Measurements from ENCODE around the gene EFCAB10. TPM values are rescaled to one million over a fixed set of nuclear protein-coding genes. Genes with fewer than 3 reads are reported as not detected.
"Not testable (repeated sequence)": the region's sequence is repeated elsewhere in the genome, so short reads cannot be mapped to it uniquely, and the experiment has no call there.

Gene EFCAB10
- total RNA-seq, 1 donor from 2014 or later: not detected

DNA sequence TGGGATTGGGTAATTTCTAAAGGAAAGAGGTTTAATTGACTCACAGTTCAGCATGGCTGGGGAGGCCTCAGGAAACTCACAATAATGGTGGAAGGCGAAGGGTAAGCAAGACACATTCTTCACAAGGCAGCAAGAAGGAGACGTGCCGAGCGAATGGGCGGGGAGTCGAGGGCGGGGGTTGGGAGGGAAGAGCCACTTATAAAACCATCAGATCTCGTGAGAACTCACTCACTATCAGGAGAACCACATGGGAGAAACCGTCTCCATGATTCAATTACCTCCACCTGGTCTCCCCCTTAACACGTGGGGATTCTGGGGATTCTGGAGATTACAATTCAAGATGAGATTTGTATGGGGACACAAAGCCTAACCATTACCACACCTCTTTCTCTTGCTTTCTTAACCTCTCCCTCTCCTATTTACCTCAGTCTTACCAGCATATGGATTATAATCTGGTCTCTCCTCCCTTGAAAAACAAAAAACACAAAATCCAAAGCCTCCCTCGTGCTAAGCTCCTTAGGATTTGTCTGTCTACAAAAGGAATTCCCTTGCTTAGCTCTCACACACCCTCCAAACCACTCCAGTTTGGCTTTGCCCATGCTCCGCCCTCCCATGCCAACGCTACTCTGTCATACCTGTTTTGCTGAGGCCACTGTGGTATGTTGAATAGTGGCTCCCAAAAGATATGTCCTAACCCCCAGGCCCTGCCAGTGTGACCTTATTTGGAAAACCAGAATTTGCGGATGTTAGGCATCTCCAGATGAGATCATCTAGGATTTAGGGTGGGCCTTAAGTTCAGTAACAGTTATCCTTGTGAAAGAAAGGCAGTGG lies 19.6 kb upstream of the EFCAB10 start:
- DNase-seq: no peak
- intact Hi-C loops (cut with micrococcal nuclease): no loop called here
- ATAC-seq: no peak

DNA sequence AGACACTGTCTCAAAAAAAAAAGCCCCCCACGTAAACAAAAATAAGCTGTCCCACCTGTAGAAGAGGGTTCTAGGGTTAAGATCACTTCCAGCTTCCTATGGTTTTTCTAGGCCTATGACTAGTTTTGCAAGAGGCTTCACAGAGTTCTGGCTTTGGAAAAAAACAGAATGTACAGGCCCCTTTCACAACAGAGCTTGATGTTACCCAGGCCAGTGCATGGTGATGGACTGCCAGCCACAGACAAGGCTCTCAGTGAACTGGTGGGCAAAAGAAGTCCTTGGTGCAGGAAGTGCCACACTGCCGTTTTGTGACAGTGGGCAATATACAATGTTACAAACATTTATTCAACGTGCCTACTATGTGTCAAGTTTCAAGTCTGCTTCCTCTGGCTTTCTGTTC lies 18.3 kb upstream of the EFCAB10 start:
- no peak for DNase-seq
- intact Hi-C loops (cut with micrococcal nuclease): no loop called here
- no peak for ATAC-seq

DNA sequence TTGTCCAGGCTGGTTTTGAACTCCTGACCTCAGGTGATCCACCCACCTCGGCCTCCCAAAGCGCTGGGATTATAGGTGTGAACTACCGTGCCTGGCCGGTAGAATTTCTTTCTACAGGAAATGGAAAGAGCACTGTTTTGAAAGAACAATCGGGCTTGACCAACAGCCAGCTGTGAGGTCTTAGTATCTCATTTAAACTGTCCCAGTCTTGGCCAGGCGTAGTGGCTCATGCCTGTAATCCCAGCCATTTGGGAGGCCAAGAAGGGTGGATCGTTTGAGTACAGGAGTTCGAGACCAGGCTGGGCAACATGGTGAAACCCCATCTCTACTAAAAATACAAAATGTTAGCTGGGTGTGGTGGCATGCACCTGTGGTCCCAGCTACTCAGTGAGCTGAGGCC lies 17.8 kb upstream of the EFCAB10 start:
- ATAC-seq; intact Hi-C loops (cut with micrococcal nuclease); DNase-seq: not testable (repeated sequence)

DNA sequence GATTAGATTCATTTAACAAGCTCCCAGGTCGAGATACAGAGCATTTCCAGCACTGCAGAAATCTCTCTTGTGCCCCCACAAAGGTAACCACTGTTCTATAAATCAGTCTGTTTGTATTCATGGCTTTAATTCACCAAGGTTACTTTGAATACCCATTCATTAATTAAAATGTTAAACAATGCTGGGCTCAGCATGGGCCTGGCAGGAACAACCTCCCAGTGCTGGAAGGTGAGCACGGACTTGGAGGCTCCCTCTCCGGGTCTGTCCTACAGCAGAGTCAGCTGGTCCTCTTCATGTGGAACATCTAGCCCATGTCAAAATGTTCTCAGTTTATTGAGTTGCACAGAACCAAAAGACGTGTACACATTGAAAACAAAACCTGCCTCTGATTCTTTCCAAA lies 15.6 kb upstream of the EFCAB10 start:
- no peak for DNase-seq
- intact Hi-C loops (cut with micrococcal nuclease): no loop called here
- ATAC-seq: no peak

DNA sequence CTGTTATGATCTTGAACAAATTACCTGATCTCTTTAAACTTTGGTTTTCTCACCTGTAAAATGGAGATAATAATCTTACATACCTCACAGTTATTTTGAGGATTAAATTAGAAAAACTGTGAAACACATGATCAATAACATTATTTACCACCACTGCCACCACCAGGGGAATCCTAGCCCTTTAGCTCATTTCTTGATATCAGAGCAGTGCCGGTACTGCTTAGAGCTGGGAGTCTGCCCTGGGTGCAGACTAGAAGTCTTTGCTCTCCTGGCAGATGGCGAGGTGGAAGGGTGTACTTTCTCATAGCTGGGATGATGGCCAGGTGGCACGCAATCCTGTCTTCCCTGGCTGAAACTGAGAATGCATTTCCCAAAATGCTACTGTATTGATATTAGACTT lies 12.7 kb upstream of the EFCAB10 start:
- ATAC-seq: peak; percentile 71
- intact Hi-C loops (cut with micrococcal nuclease): no loop called here

DNA sequence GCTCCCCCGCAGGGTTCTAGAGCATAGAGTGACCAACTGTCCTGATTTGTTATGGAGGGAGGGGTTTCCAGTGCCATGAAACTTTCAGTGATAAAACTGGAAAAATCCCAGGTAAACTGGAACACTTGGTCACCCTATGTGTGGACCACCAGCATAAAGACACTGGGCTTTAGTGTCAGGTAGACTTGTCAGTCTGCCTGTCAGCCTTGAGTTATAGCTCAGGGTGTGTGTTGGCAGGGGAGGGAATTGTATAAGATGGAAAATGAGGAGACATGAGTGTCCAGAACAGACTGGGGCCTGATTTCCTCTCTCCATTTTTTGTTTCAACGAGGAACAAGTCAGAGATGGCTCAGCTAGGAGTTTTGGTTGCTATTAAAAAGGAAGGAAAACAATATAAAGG lies 10.2 kb upstream of the EFCAB10 start:
- DNase-seq (no peak), ATAC-seq (no peak)
- intact Hi-C loops (cut with micrococcal nuclease): no loop called here

More for the DNA sequence above, 12.7 kb upstream of the EFCAB10 start:
- DNase-seq: no peak

DNA sequence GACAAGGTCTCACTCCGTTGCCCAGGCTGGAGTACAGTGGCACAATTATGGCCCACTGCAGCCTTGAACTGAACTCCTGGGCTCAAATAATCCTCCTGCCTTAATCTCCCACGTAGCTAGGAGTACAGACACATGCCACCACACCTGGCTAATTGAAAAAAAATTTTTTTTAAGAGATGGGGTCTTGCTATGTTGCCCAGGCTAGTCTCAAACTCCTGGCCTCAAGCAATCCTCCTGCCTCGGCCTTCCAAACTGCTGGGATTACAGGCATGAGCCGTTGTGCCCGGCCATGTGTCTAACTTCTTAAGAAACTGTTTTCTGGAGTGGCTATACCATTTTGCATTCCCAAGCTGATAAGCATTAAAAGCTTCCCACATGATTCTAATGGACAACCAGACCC lies 9.5 kb upstream of the EFCAB10 start:
- DNase-seq (no peak), ATAC-seq (no peak)
- intact Hi-C loops (cut with micrococcal nuclease): no loop called here

DNA sequence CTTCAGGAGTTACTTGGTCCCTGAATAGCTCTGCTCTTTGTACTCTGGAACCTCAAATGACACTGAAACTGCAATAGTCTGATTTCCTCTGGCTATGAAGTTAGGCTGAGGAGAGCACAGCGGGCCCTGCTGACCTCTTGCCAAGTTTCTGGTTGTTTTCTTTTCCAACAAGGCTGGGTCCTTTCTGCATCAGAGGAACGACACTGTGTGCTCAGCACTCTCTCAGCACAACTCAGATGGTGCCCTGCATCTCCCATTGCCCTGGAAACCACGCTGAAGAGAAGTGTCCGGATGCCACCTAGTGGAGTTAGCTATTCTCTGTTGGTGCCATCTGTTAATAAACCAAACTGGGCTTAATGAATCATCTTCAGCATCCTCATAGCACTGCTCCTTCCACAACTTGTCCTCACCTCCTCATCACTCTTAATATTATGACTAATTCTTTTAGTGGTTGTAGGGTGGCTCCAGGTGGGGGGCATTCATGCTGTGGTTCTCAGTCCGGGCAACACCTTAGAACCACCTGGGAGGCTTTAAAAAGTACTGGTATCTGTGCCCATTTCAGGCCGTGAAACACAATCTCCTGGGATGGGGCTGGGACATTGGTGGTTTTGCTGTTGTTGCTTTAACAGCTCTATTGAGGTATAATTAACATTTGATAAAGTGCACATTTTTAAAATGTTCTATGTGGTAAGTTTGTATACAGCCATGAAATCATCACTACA lies 8.2 kb upstream of the EFCAB10 start:
- DNase-seq: no peak
- intact Hi-C loops (cut with micrococcal nuclease): no loop called here
- ATAC-seq: peak; percentile 79

DNA sequence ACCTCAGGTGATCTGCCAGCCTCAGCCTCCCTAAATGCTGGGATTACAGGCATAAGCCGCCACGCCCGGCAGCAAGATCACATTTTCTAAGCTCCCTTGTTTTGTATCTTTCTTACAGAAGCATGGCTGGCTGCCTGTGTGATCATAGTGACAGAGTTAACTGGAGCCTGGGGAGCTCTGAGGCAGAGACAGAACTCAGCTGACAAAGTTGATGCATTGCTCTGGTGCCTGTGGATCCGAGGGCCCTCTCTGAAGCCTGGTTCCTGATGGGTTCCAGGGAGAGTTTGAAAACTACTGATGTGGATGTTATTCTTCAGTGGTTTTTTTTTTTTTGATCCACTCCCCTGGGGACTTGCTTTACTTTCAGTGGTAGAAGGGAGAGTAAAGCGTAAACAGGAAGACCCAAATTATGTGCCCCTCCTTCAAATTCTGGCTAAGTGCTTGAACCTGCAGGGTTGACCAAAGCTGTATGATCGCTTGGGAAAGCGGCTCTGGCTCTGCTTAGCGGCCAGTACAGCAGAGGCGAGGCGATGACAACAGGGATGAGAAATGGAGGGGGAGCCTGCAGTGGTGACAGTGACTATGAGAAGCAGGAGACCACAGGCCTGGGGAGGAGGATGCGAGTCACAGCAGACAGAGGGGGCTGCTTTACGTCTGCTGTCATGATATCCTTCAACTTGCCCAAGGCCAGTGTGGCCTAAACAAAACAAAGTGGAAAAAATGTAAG lies 6.8 kb upstream of the EFCAB10 start:
- intact Hi-C loops (cut with micrococcal nuclease): no loop called here
- peak; percentile 21 for ATAC-seq
- DNase-seq: no peak

DNA sequence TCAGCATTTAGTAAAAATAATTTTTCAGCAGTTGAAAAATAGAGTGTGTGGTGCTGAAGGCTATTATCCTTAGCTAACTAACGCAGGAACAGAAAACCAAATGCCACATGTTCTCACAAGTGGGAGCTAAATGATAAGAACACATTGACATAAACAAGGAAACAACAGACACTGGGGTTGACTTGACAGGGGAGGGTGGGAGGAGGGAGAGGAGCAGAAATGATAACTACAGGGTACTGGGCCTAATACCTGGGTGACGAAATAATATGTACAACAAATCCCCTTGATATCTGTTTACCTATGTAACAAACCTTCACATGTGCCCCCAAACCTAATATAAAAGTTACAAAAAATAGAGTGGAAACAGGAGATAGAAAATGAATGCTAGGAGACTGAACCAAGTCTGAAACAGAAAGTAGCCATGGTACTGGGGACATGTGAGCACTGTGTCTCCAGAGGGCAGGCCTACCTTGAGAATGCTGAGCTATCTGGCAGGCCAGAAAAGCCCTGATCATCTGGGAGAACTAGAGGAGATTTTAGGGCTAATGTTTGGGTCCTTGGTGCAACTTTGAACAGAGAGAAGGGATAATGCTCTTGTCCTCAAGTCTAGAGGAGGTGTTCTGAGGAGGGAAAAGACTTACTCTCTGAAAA lies 4.7 kb upstream of the EFCAB10 start:
- intact Hi-C loops (cut with micrococcal nuclease): no loop called here
- ATAC-seq (peak; percentile 42), DNase-seq (no peak)

DNA sequence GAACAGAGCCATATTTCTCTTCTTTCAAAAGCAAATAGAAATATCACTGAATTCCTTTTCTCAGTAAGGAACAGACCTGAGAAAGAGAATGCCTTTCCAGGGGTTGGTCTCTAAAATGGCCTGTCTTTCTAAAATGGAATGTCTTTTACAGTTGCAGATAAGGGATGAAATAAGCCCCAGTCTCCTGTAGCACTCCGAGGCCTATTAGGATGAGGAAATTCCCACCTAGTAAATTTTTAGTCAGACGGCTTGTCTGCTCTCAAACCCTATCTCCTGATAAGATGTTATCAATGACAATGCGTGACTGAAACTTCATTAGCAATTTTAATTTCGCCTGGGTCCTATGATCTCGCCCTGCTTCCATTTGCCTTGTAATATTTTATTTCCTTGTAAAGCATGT lies 2.9 kb upstream of the EFCAB10 start:
- DNase-seq: no peak
- intact Hi-C loops (cut with micrococcal nuclease): no loop called here
- no peak for ATAC-seq

DNA sequence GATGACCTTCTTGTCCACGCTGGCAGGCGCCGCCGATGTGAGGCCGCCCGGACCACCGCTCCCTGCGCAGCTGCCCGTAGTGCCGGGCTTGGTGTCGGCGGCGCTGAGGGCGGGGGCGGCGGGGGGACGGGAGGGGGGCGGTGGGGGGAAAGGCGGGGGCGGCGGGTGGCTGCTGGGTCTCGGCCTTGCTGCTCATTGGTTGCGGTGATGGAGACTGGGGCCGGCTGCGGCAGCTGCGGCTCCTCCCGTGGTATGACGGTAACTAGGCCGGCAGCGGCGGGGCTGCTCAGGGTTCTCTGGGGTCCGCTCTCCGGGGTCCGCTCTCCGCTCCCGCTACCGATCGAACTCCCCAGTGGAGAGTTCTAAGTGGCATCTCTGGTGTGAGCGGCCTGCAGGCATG lies 1.8 kb upstream of the EFCAB10 start:
- intact Hi-C loops (cut with micrococcal nuclease): no loop called here
- ATAC-seq (no peak), DNase-seq (no peak)

DNA sequence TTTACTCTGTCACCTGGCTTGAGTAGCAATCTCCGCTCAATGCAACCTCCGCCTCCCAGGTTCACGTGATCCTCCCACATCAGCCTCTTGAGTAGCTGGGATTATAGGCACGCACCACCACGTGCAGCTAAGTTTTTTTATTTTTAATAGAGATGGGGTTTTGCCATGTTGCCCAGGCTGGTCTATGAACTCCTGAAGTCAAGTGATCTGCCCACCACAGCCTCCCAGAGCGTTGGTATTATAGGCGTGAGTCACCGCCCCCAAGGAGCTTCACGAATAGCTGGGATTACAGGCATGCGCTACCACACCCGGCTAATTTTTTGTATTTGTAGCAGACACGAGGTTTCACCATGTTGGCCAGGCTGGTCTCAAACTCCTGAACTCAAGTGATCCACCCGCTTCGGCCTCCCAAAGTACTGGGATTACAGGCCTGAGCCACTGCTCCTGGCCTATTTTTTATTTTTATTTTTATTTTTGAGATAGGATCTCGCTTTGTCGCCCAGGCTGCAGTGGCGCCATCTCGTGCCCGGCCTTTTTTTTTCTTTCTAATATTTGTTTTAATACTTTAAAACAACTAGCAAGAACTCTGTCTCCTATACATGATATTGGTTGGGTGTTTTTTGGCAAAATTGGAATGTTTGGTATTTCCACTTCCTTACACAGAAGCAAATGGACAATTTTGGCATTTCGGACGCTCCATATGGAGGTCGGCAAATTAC lies 1.1 kb downstream of the EFCAB10 start:
- DNase-seq (no peak), ATAC-seq (no peak)
- intact Hi-C loops (cut with micrococcal nuclease): no loop called here

DNA sequence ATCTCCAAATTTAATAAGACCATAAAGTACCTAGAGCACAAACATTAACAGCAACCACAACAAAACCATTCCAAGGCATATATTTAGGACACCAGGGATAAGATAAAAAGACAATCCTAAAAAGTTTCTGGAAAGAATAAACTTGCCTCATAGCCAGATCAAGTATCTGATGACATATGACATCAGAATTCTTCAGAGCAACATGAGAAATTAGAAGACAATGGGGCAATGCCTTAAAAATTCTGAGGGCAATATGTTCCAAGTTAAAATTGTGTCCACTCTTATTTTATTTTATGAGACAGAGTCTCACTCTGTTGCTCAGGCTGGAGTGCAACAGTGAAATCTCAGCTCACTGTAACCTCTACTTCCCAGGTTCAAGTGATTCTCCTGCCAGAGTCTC lies 2.8 kb downstream of the EFCAB10 start:
- DNase-seq (no peak), ATAC-seq (no peak)
- intact Hi-C loops (cut with micrococcal nuclease): no loop called here

DNA sequence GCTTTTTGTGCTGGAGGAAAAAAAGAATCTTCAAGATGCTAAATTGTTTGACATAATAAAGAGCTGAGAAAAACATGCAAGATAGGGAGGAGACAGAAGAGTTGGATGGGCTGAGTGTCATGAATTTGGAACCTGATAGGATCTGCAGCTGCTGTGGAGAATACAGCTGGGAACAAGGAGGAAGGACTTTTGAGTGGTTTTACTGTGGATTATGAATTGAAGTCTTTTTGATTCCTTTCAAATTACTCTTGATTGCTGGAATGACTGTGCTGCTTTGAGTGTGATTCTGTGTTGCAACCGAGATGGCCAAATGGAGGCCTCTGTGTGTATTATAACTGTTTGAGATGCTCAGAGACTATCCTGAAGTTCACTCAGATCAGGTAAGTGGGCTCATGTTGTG lies 4.0 kb downstream of the EFCAB10 start:
- intact Hi-C loops (cut with micrococcal nuclease): no loop called here
- DNase-seq (no peak), ATAC-seq (no peak)

DNA sequence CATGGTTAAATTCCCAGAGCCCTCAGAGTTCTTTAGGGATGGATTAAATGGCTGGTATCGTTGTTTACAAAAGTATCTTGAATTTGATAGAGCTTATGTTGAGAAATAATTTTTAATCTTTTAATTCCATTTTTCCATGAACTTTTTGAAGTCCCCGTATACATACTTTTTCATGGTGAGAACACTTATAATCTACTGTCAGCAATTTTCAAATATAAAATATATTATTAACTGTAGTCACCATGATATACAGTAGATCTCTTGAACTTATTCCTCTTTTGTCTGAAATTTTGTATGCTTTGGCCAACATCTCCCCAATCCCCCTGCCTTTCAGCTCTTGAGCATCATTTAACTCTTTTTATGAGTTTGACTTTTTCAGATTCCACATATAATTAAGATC lies 9.4 kb downstream of the EFCAB10 start:
- ATAC-seq: no peak
- no peak for DNase-seq
- intact Hi-C loops (cut with micrococcal nuclease): no loop called here

DNA sequence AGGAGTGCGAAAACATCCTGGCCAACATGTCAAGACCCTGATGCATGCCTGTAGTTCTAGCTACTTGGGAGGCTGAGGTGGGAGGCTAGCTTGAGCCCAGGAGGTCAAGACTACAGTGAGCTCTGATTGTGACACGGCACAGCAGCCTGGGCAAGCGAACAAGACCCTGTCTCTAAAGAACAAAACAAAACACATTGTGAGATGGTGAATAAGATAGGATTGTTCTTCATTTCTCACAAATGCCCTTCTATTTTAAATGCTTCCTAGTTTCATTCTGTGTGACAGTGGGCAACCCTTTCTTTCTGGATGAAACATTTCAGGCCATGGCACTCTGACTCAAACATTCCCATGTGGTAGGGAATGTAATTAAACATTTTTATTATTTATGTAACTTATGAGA lies 13.5 kb downstream of the EFCAB10 start:
- DNase-seq (no peak), ATAC-seq (no peak)
- intact Hi-C loops (cut with micrococcal nuclease): no loop called here

DNA sequence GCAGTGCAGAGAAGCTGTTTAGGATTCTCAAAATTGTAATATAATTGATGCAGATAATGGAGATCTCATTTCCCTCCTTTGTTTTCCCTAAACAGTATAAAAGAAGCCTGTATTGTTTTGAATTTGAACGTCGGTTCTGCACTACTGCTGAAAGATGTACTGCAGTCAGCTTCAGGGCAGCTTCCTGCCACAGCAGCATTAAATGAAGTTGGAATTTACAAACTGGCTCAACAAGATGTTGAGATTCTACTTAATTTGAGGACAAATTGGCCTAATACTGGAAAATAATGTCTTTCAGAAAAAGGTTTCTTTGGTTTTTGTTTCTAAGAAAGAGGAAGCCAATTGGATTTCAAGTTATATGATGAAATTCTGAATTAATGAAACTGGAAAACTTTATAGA lies 14.3 kb downstream of the EFCAB10 start:
- DNase-seq (no peak), ATAC-seq (no peak)
- intact Hi-C loops (cut with micrococcal nuclease): no loop called here

DNA sequence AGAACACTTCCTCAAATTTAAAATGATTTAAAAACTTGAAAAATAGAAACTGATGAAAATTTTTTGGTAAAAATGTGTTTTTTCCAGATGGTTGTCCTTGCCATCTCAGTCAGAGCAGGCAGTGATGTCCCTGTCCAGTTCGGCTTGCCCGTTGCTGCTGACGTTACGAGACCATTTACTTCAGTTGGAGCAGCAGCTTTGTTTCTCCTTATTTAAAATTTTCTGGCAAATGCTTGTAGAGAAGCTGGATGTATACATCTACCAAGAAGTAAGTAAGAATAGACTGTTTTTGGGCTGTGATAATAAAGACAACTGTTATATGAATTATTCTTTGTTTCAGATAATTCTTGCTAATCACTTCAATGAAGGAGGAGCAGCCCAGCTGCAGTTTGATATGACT lies 16.1 kb downstream of the EFCAB10 start:
- no peak for ATAC-seq
- DNase-seq: no peak
- intact Hi-C loops (cut with micrococcal nuclease): no loop called here

Measured in left ventricle myocardium superior (tissue), 1 donor.